Osteoblast (primary cell): Measurements from ENCODE around the gene ZNF14. TPM values are rescaled to one million over a fixed set of nuclear protein-coding genes. Genes with fewer than 3 reads are reported as not detected.

Experiments used
- DNase-seq: peaks from one replicate; pipeline ENCODE4 v3.0.0; 2011; ENCODE audit warnings: low spot score, mixed read lengths; ENCODE audit not compliant: insufficient read length; ENCODE audit errors: missing footprints
- H2AFZ ChIP-seq: 2 replicates; pipeline ENCODE4 v1.6.0; 2011; ENCODE audit warnings: mild to moderate bottlenecking, low read length
- H3K27ac ChIP-seq: 2 replicates; pipeline ENCODE4 v1.5.1; 2011; ENCODE audit warnings: mild to moderate bottlenecking, low read depth, low read length, moderate library complexity
- H3K27me3 ChIP-seq: 2 replicates; pipeline ENCODE4 v1.6.0; 2012; ENCODE audit warnings: mild to moderate bottlenecking, control low read depth, inconsistent platforms, low read length, moderate library complexity; ENCODE audit not compliant: insufficient read depth
- H3K36me3 ChIP-seq: 2 replicates; pipeline ENCODE4 v1.5.1; 2011; ENCODE audit warnings: mild to moderate bottlenecking, low read length, control low read depth, moderate library complexity; ENCODE audit not compliant: insufficient read depth
- H3K4me1 ChIP-seq: 2 replicates; pipeline ENCODE4 v1.5.1; 2011; ENCODE audit warnings: mild to moderate bottlenecking, low read length, control low read depth, moderate library complexity; ENCODE audit not compliant: insufficient read depth
- H3K4me2 ChIP-seq: 2 replicates; pipeline ENCODE4 v1.6.0; 2011; ENCODE audit warnings: mild to moderate bottlenecking, low read length; ENCODE audit not compliant: insufficient read depth
- H3K4me3 ChIP-seq: fragments of 200-600 bp; sonication (generic); 3 replicates; pipeline ENCODE4 v1.5.1; 2012; ENCODE audit warnings: mild to moderate bottlenecking, low read length, inconsistent platforms; ENCODE audit not compliant: insufficient read depth
- H3K79me2 ChIP-seq: 2 replicates; pipeline ENCODE4 v1.6.0; 2012; ENCODE audit warnings: mild to moderate bottlenecking, low read length, control low read depth, inconsistent platforms; ENCODE audit not compliant: insufficient read depth
- H3K9me3 ChIP-seq: 2 replicates; pipeline ENCODE4 v1.5.1; 2011; ENCODE audit warnings: low read depth, low read length, control low read depth
- H4K20me1 ChIP-seq: 2 replicates; pipeline ENCODE4 v1.6.0; 2012; ENCODE audit warnings: mild to moderate bottlenecking, low read length, control low read depth; ENCODE audit not compliant: insufficient read depth
- CTCF ChIP-seq: IDR thresholded peaks from 2 replicates; pipeline ENCODE4 v1.5.1; 2011; ENCODE audit warnings: mild to moderate bottlenecking, low read depth, low read length, moderate library complexity; ENCODE audit errors: extremely low read depth
- total RNA-seq: library from RNA; depleted of rRNA; stranded (reverse); fragments of >200 nt; gene quantifications from 2 replicates; pipeline ENCODE4 v1.2.3, GENCODE V29; 2012

ZNF14 gene
- total RNA-seq, 1 donor = 6.5 TPM

- Histone ChIP-seq H3K9me3 (no peaks in the 10 kb centered on the region), H2AFZ (no peak overlapping the region), H3K27ac (no peak overlapping the region), H3K4me2 (no peak overlapping the region), H4K20me1 (no peaks in the 10 kb centered on the region), H3K4me3 (no peak overlapping the region), H3K4me1 (no peaks in the 10 kb centered on the region), H3K79me2 (no peaks in the 10 kb centered on the region), H3K27me3 (no peaks in the 10 kb centered on the region), H3K36me3 (no peaks in the 10 kb centered on the region)
- TF ChIP-seq CTCF = no peak
- DNase-seq = peak; percentile 26
Measured at GRCh38 chr19:19758164-19758563, 25.3 kb upstream of the ZNF14 start.

- no peaks in the 10 kb centered on the region for H3K79me2 ChIP-seq
- no peaks in the 10 kb centered on the region for H3K27me3 ChIP-seq
- H2AFZ ChIP-seq = no peak overlapping the region
- no peaks in the 10 kb centered on the region for H3K4me1 ChIP-seq
- no peaks in the 10 kb centered on the region for H3K9me3 ChIP-seq
- H3K4me3 ChIP-seq = no peak overlapping the region
- H3K4me2 ChIP-seq = no peak overlapping the region
- DNase-seq = peak; percentile 70
- H3K27ac ChIP-seq = no peak overlapping the region
- TF ChIP-seq CTCF = no peak
- H4K20me1 ChIP-seq = no peaks in the 10 kb centered on the region
- H3K36me3 ChIP-seq = no peaks in the 10 kb centered on the region
Measured at GRCh38 chr19:19752760-19753403, 20.0 kb upstream of the ZNF14 start.

GRCh38 chr19:19751846-19752245, 18.9 kb upstream of the ZNF14 start:
- H4K20me1 ChIP-seq = no peaks in the 10 kb centered on the region
- no peaks in the 10 kb centered on the region for H3K79me2 ChIP-seq
- no peaks in the 10 kb centered on the region for H3K27me3 ChIP-seq
- no peaks in the 10 kb centered on the region for H3K9me3 ChIP-seq
- no peaks in the 10 kb centered on the region for H3K36me3 ChIP-seq
- TF ChIP-seq CTCF = no peak
- H2AFZ ChIP-seq = no peak overlapping the region
- peak; percentile 78 for DNase-seq
- no peak overlapping the region for H3K4me2 ChIP-seq
- no peak overlapping the region for H3K27ac ChIP-seq
- H3K4me1 ChIP-seq = no peaks in the 10 kb centered on the region
- no peak overlapping the region for H3K4me3 ChIP-seq

GRCh38 chr19:19750842-19751790, 18.2 kb upstream of the ZNF14 start:
- no peak for TF ChIP-seq CTCF
- no peaks in the 10 kb centered on the region for H4K20me1 ChIP-seq
- no peaks in the 10 kb centered on the region for H3K79me2 ChIP-seq

More at GRCh38 chr19:19750842-19751790, 18.2 kb upstream of the ZNF14 start:
- peak; percentile 63 for DNase-seq
- H3K4me3 ChIP-seq = no peak overlapping the region
- no peaks in the 10 kb centered on the region for H3K4me1 ChIP-seq
- H3K9me3 ChIP-seq = no peaks in the 10 kb centered on the region
- H3K27ac ChIP-seq = no peak overlapping the region
- no peaks in the 10 kb centered on the region for H3K36me3 ChIP-seq
- no peak overlapping the region for H2AFZ ChIP-seq
- no peak overlapping the region for H3K4me2 ChIP-seq
- H3K27me3 ChIP-seq = no peaks in the 10 kb centered on the region
